Measurements from ENCODE around the gene RAB31. TPM values are rescaled to one million over a fixed set of nuclear protein-coding genes. Genes with fewer than 3 reads are reported as not detected.
"Not testable (repeated sequence)": the region's sequence is repeated elsewhere in the genome, so short reads cannot be mapped to it uniquely, and the experiment has no call there.

RAB31 gene
- total RNA-seq, 4 donors from 2014 or later = 51.1 to 79.3 (median 67.9) TPM

- TF ChIP-seq CTCF (IDR thresholded peaks at IDR 0.05) = no peak
- ATAC-seq (ENCODE audit: low FRiP score) (no peak), DNase-seq (ENCODE audit: low spot score) (no peak)
These were observed 192.6 kb downstream of the RAB31 start for GRCh38 chr18:9900699-9901098.

- no peak for TF ChIP-seq CTCF (IDR thresholded peaks at IDR 0.05)
- DNase-seq (ENCODE audit: low spot score) (no peak), ATAC-seq (ENCODE audit: low FRiP score) (no peak)
These were observed 193.3 kb downstream of the RAB31 start for GRCh38 chr18:9901377-9901776.

GRCh38 chr18:9902264-9902663 is 194.2 kb downstream of the RAB31 start:
- not testable (repeated sequence) for DNase-seq (ENCODE audit: low spot score); ATAC-seq (ENCODE audit: low FRiP score)

GRCh38 chr18:9902832-9903231 is 194.7 kb downstream of the RAB31 start:
- no peak for TF ChIP-seq CTCF (IDR thresholded peaks at IDR 0.05)
- no peak for ATAC-seq (ENCODE audit: low FRiP score)
- DNase-seq (ENCODE audit: low spot score) = no peak

- no peak for ATAC-seq (ENCODE audit: low FRiP score)
- TF ChIP-seq CTCF (IDR thresholded peaks at IDR 0.05) = no peak
These were observed 197.4 kb downstream of the RAB31 start for GRCh38 chr18:9905401-9905922.

GRCh38 chr18:9906481-9906880 is 198.4 kb downstream of the RAB31 start:
- no peak for TF ChIP-seq CTCF (IDR thresholded peaks at IDR 0.05)
- DNase-seq (ENCODE audit: low spot score) (no peak), ATAC-seq (ENCODE audit: low FRiP score) (no peak)

More at GRCh38 chr18:9905401-9905922, 197.4 kb downstream of the RAB31 start:
- no peak for DNase-seq (ENCODE audit: low spot score)

- ATAC-seq (ENCODE audit: low FRiP score) (no peak), DNase-seq (ENCODE audit: low spot score) (no peak)
- no peak for TF ChIP-seq CTCF (IDR thresholded peaks at IDR 0.05)
These were observed 199.8 kb downstream of the RAB31 start for GRCh38 chr18:9907867-9908266.

- ATAC-seq (ENCODE audit: low FRiP score) (no peak), DNase-seq (ENCODE audit: low spot score) (no peak)
- no peak for TF ChIP-seq CTCF (IDR thresholded peaks at IDR 0.05)
These were observed 202.0 kb downstream of the RAB31 start for GRCh38 chr18:9910071-9910470.

All from omental fat pad (tissue), 4 donors.